H9 (cell line): ENCODE measurements around the gene NRG3. TPM values are rescaled to one million over a fixed set of nuclear protein-coding genes. Genes with fewer than 3 reads are reported as not detected.

Experiments
- DNase-seq: peaks from one replicate; pipeline ENCODE4 v3.0.0-alpha.2; 2017
- H2AFZ ChIP-seq: one replicate; pipeline ENCODE4 v1.6.1; 2013; ENCODE audit warnings: mild to moderate bottlenecking, low read length, control low read depth, moderate library complexity
- H2AK5ac ChIP-seq: 2 replicates; pipeline ENCODE4 v1.6.1; 2013; ENCODE audit warnings: low read length, control low read depth, mixed read lengths; ENCODE audit not compliant: insufficient read length
- H2BK120ac ChIP-seq: one replicate; pipeline ENCODE4 v1.6.1; 2013; ENCODE audit warnings: low read depth, mild to moderate bottlenecking, low read length, control low read depth, inconsistent platforms; ENCODE audit not compliant: poor library complexity, severe bottlenecking
- H2BK12ac ChIP-seq: 2 replicates; pipeline ENCODE4 v1.6.1; 2013; ENCODE audit warnings: low read length, control low read depth, mixed read lengths, low read depth; ENCODE audit not compliant: insufficient read length
- H2BK15ac ChIP-seq: 2 replicates; pipeline ENCODE4 v1.6.1; 2013; ENCODE audit warnings: low read depth, low read length, control low read depth
- H2BK20ac ChIP-seq: one replicate; pipeline ENCODE4 v1.6.1; 2013; ENCODE audit warnings: low read depth, mild to moderate bottlenecking, low read length, control low read depth, inconsistent platforms; ENCODE audit not compliant: poor library complexity, severe bottlenecking
- H2BK5ac ChIP-seq: 2 replicates; pipeline ENCODE4 v1.6.1; 2013; ENCODE audit warnings: low read length, control low read depth, mixed read lengths; ENCODE audit not compliant: insufficient read length
- H3K14ac ChIP-seq: 2 replicates; pipeline ENCODE4 v1.6.1; 2013; ENCODE audit warnings: low read length, control low read depth; ENCODE audit not compliant: insufficient read depth
- H3K18ac ChIP-seq: 2 replicates; pipeline ENCODE4 v1.6.1; 2013; ENCODE audit warnings: low read depth, mild to moderate bottlenecking, mixed read lengths, low read length, control low read depth; ENCODE audit not compliant: insufficient read length
- H3K23ac ChIP-seq: 2 replicates; pipeline ENCODE4 v1.6.1; 2013; ENCODE audit warnings: low read length, control low read depth, mixed read lengths, low read depth; ENCODE audit not compliant: insufficient read length
- H3K23me2 ChIP-seq: 2 replicates; pipeline ENCODE4 v1.6.1; 2013; ENCODE audit warnings: low read depth, mild to moderate bottlenecking, mixed read lengths, low read length, control low read depth; ENCODE audit not compliant: insufficient read length, poor library complexity, severe bottlenecking
- H3K27ac ChIP-seq: 2 replicates; pipeline ENCODE4 v1.5.1; 2013; ENCODE audit warnings: low read length, control low read depth, mixed read lengths, low read depth; ENCODE audit not compliant: insufficient read length
- H3K27me3 ChIP-seq: 2 replicates; pipeline ENCODE4 v1.6.1; 2013; ENCODE audit warnings: low read length, control low read depth, inconsistent platforms; ENCODE audit not compliant: insufficient read depth
- H3K4ac ChIP-seq: 2 replicates; pipeline ENCODE4 v1.6.1; 2013; ENCODE audit warnings: low read depth, mild to moderate bottlenecking, control low read depth, inconsistent platforms, low read length, moderate library complexity
- H3K4me1 ChIP-seq: 2 replicates; pipeline ENCODE4 v1.6.1; 2013; ENCODE audit warnings: low read length, control low read depth, inconsistent platforms; ENCODE audit not compliant: insufficient read depth
- H3K4me2 ChIP-seq: 2 replicates; pipeline ENCODE4 v1.6.1; 2013; ENCODE audit warnings: low read length, control low read depth, mixed read lengths; ENCODE audit not compliant: insufficient read length, insufficient read depth
- H3K56ac ChIP-seq: 2 replicates; pipeline ENCODE4 v1.6.1; 2013; ENCODE audit warnings: low read depth, mild to moderate bottlenecking, mixed read lengths, low read length, control low read depth; ENCODE audit not compliant: insufficient read length
- H3K79me1 ChIP-seq: 2 replicates; pipeline ENCODE4 v1.6.1; 2013; ENCODE audit warnings: low read depth, mild to moderate bottlenecking, moderate library complexity, low read length, control low read depth, inconsistent platforms; ENCODE audit not compliant: insufficient read depth, poor library complexity, severe bottlenecking
- H3K79me2 ChIP-seq: 2 replicates; pipeline ENCODE4 v1.6.1; 2013; ENCODE audit warnings: low read length, control low read depth, inconsistent platforms; ENCODE audit not compliant: insufficient read depth
- H3K9ac ChIP-seq: 2 replicates; pipeline ENCODE4 v1.6.1; 2013; ENCODE audit warnings: low read length, control low read depth, mixed read lengths; ENCODE audit not compliant: insufficient read length; ENCODE audit errors: extremely low read depth
- H3K9me3 ChIP-seq: one replicate; pipeline ENCODE4 v1.6.1; 2013; ENCODE audit warnings: low read depth, low read length, inconsistent platforms; ENCODE audit not compliant: control insufficient read depth
- H3T11ph ChIP-seq: one replicate; pipeline ENCODE4 v1.6.1; 2013; ENCODE audit warnings: mild to moderate bottlenecking, low read length, control low read depth, inconsistent platforms
- H4K20me1 ChIP-seq: one replicate; pipeline ENCODE4 v1.6.1; 2013; ENCODE audit not compliant: control insufficient read depth, insufficient read length, insufficient read depth
- H4K5ac ChIP-seq: 2 replicates; pipeline ENCODE4 v1.6.1; 2013; ENCODE audit warnings: low read depth, mild to moderate bottlenecking, mixed read lengths, low read length, control low read depth; ENCODE audit not compliant: insufficient read length
- H4K8ac ChIP-seq: replicated peaks from 2 replicates; pipeline ENCODE4 v1.6.1; 2013; ENCODE audit warnings: low read length, control low read depth, mixed read lengths, low read depth; ENCODE audit not compliant: insufficient read length
- H4K91ac ChIP-seq: 2 replicates; pipeline ENCODE4 v1.6.1; 2013; ENCODE audit warnings: low read depth, mild to moderate bottlenecking, moderate library complexity, mixed read lengths, low read length, control low read depth; ENCODE audit not compliant: insufficient read length
- H3K27ac Mint-ChIP-seq, 3 experiments: 2 replicates in 2 of 3; 3 replicates in 1 of 3; pipeline ENCODE4 v1.8.0; 2020 to 2021; ENCODE audit warnings: mixed read lengths in 3 of 3, mild to moderate bottlenecking in 1 of 3, moderate library complexity in 1 of 3
- H3K27me3 Mint-ChIP-seq: 2 replicates; pipeline ENCODE4 v1.8.0; 2021; ENCODE audit warnings: low read depth, mild to moderate bottlenecking, moderate library complexity, mixed read lengths
- H3K36me3 Mint-ChIP-seq, 3 experiments: 2 replicates in 2 of 3; 3 replicates in 1 of 3; pipeline ENCODE4 v1.8.0; 2020 to 2021; ENCODE audit warnings: low read depth in 3 of 3, mixed read lengths in 3 of 3; ENCODE audit not compliant: insufficient read depth in 1 of 3
- H3K4me1 Mint-ChIP-seq, 2 experiments: 2 replicates each; pipeline ENCODE4 v1.8.0; 2020; ENCODE audit warnings: mixed read lengths in 2 of 2
- H3K4me3 Mint-ChIP-seq, 2 experiments: 2 replicates in 1 of 2; 3 replicates in 1 of 2; pipeline ENCODE4 v1.8.0; 2020 to 2021; ENCODE audit warnings: mild to moderate bottlenecking in 2 of 2, mixed read lengths in 2 of 2, moderate library complexity in 1 of 2
- H3K9me3 Mint-ChIP-seq, 2 experiments: 2 replicates in 1 of 2; 3 replicates in 1 of 2; pipeline ENCODE4 v1.8.0; 2020; ENCODE audit warnings: mild to moderate bottlenecking in 2 of 2, mixed read lengths in 2 of 2, moderate library complexity in 1 of 2
- CTCF ChIP-seq: fragments of 200-600 bp; sonication (generic); conservative IDR thresholded peaks from 3 replicates; pipeline ENCODE4 v1.8.0; 2021; ENCODE audit warnings: antibody characterized with exemption, mild to moderate bottlenecking
- WGBS: extraction: QIAGEN DNeasy Blood & Tissue Kit; methylation state at CpG from one replicate; pipeline ENCODE4 v1.1.7; 2013; ENCODE audit warnings: missing lambda C conversion rate, low lambda C conversion rate, mixed read lengths; ENCODE audit not compliant: insufficient read length; ENCODE audit errors: extremely low coverage; 5-methylcytosine and 5-hydroxymethylcytosine counted together
- total RNA-seq: library from RNA; stranded (reverse); gene quantifications from 2 replicates; pipeline ENCODE4 v1.2.1, GENCODE V29; 2021

The NRG3 gene
- total RNA-seq, 1 experiment from 2014 or later = 1.6 TPM

- no peaks in the 10 kb centered on the region for H3K9me3 Mint-ChIP-seq
These were observed 217.1 kb downstream of the NRG3 start for GRCh38 chr10:82092111-82092510.

More at GRCh38 chr10:82092111-82092510, 217.1 kb downstream of the NRG3 start:
- Mint-ChIP-seq H3K4me1 (no peaks in the 10 kb centered on the region; a peak in 1 of 4 replicates), H3K4me3 (no peak overlapping the region), H3K36me3 (no peaks in the 10 kb centered on the region), H3K27ac (no peak overlapping the region), H3K27me3 (no peaks in the 10 kb centered on the region)
- no peaks in the 10 kb centered on the region for H3K27me3 ChIP-seq
- no peak overlapping the region for H3K14ac ChIP-seq
- no peak overlapping the region for H2AFZ ChIP-seq
- no peak overlapping the region for H3K4me2 ChIP-seq
- no peaks in the 10 kb centered on the region for H3K79me2 ChIP-seq
- H3K23me2 ChIP-seq = no peaks in the 10 kb centered on the region
- DNase-seq = no peak
- H2BK20ac ChIP-seq = no peak overlapping the region
- no peak overlapping the region for H2AK5ac ChIP-seq
- no peaks in the 10 kb centered on the region for H3K9me3 ChIP-seq
- WGBS = no CpG with 5 or more reads among the region's 2 CpGs
- H3K56ac ChIP-seq = no peak overlapping the region
- H3T11ph ChIP-seq = no peak overlapping the region
- H3K4ac ChIP-seq = no peak overlapping the region
- no peak overlapping the region for H3K23ac ChIP-seq
- no peak overlapping the region for H4K8ac ChIP-seq
- H4K91ac ChIP-seq = no peak overlapping the region
- no peak overlapping the region for H3K27ac ChIP-seq
- H3K18ac ChIP-seq = no peak overlapping the region
- H4K5ac ChIP-seq = no peak overlapping the region
- no peak overlapping the region for H3K9ac ChIP-seq
- H3K79me1 ChIP-seq = no peaks in the 10 kb centered on the region
- H4K20me1 ChIP-seq = no peaks in the 10 kb centered on the region
- H2BK12ac ChIP-seq = no peak overlapping the region
- 0 out of 2 replicates have a peak, but pooled peaks cover 3% of the 10 kb centered on the region for H3K4me1 ChIP-seq
- H2BK120ac ChIP-seq = no peak overlapping the region
- no peak overlapping the region for H2BK15ac ChIP-seq
- H2BK5ac ChIP-seq = no peak overlapping the region
- TF ChIP-seq CTCF = no peak
